Activated T-cell treated with anti-CD3 and anti-CD28 coated beads for 24 hours (primary cell): ENCODE measurements around the gene TBX10.
"Not testable (repeated sequence)": the region's sequence is repeated elsewhere in the genome, so short reads cannot be mapped to it uniquely, and the experiment has no call there.

Experiments
- DNase-seq: peaks from one replicate; pipeline ENCODE4 v3.0.0-alpha.2; 2020; ENCODE audit warnings: low read depth

Gene TBX10

GRCh38 chr11:67639438-67639859 is at the start of gene TBX10:
TBX10 (minus strand) TSS chr11:67639763; CDS start chr11:67639472, 291 bp downstream.
- DNase-seq: no peak

DNA sequence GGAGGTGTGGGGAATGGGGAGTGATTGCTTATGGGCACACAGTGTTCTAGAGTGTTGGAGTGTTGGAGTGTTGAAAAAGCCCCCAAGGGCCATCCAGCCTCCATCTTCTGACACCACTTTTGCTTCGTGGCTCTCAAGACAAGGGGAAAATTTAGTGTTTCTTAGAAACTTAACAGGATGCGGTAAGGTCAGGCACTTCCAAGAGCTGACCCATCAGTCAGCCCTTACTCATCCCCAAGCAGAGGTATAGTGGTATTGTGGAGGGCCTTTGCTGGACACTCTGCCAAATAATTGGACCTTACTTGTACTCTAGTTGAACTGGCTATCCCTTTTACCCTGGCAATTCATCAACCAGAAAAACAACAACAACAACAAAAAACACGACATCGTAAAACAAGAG is 49.6 kb upstream of the TBX10 start:
- no peak for DNase-seq

DNA sequence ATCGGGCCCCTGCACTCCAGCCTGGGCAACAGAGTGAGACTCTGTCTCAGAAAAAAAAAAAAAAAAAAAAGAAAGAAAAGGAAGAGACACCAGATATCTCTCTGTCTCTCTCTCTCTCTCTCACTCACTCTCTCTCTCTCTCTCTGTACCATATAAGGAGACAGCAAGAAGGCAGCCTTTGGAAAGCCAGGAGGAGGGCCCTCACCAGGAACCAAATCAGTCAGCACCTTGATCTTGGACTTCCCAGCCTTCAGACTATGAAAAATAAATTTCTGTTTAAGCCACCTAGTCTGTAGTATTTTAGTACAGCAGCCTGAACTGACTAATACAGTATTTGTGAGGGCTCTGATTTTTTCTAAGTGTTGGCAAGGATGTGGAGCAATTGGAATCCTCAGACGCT is 48.4 kb upstream of the TBX10 start:
- no peak for DNase-seq

DNA sequence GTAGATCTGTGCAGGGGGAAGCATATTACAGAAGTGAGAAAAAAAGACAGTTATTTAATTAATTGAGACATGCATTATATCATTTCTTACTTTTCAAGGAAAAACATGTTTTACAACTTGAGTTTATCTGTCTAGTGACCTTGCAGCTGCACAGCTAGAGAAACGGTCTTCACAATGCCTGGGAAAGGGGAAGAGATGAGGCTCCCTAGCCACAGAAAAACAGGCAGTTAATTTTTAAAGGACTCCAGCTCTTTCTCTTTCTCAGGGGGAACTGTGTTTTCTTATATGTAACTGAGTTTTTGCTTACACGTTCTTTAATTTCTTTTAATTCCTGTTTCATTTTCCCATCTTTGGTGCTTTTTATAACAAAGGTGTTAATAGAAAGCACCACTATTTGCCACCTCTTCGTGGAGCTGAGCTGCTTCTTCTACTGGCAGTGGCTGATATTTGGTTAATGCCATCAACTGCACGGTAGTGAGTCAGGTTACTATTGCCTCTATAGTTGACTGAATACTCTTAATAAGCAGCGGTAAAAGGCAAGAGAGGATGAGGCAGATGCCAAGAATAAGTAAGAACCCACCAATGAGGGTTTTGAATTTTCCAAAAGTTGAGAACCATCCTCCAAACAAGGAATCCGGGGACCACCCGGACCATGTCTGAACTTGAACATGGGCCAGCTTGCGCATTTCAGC is 46.2 kb upstream of the TBX10 start:
- DNase-seq: not testable (repeated sequence)

GRCh38 chr11:67682126-67683034 is 42.8 kb upstream of the TBX10 start:
- DNase-seq: not testable (repeated sequence)

DNA sequence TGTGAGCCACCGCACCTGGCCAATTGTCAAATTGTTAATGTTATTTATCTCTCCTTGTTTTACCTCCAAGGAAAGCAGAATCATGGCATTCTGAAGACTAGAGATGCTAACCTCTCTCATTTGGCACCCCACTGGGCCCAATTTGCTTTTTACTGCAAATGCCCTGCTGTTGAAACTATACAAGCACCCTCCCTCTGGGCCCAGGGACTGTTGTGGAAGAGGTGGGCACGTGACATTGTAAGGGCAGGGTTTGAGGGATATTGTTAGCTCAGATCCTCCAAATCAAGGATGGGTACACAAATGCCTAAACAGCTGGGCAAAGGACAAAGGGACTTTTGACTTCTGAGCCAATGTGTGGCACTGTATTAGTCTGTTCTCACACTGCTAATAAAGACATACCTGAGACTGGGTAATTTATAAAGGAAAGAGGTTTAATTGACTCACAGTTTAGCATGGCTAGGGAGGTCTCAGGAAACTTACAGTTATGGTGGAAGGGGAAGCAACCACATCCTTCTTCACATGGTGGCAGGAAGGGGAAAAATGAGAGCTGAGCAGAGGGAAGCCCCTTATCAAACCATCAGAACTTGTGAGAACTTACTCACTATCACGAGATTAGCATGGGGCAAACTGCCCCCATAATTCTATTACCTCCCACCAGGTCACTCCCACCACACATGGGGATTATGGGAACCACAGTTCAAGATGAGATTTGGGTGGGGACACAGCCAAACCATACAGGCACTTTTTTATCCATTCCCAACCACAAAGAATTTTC is 41.3 kb upstream of the TBX10 start:
- no peak for DNase-seq

DNA sequence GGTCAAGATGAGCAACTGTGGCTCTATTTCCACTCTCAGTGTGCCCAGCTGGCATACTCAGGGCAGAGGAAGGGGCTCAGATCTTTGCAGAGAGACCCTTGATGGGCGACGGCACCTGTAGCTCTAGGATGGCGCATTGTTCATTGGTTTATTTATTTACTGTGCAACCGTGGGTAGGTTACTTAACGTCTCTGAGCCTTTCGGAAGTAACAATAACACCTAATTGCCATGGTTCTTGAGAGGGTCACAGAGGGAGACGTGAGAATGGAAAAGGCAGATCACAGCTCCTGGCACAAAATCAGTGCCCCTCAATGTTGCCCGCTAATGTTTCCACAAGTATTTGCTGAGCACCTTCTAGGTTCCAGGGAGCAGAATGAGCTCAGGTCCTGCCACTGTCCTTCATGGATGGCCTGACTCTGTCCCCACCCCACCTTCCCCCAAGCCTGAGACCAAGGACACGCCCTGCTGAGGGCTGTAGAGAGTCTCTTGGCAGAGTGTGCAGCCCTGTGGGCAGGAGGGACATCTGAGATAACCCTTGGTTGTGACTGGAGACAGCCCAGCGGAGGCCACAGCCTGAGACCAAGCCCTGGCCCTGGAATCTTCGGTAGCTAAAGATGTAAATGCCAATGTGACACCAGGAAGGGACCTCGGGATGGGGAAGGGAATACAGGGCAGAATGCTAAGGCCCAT is 35.6 kb upstream of the TBX10 start:
- no peak for DNase-seq

DNA sequence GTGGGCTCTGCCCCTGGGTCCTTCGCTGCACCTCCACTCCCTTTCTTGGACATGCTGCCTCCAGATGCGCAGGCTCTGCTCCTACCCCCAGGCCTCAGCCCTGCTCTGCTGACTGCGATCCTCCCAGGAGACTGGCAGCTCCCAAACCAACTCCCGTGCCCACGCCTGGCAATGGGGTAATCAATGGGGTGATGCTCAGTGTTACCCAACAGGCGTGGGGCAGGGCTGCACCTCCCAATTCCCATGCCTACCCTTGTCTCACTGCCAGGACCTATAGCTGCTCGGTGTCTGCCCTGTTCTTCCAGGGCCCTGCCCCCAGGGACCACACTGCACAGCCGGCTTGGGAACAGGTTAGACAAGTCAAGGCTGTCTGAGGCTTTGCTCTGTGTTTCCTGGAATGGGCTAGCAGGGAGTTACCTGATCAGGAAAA is 34.9 kb upstream of the TBX10 start, which contains the start of gene ALDH3B2:
Gene ALDH3B2 (minus strand): TSS at position 182 of the 430 bp plus-strand sequence. CDS start 7,688 bp downstream, outside the sequence.
- DNase-seq: no peak

GRCh38 chr11:67673902-67674301 is 34.3 kb upstream of the TBX10 start:
- no peak for DNase-seq

DNA sequence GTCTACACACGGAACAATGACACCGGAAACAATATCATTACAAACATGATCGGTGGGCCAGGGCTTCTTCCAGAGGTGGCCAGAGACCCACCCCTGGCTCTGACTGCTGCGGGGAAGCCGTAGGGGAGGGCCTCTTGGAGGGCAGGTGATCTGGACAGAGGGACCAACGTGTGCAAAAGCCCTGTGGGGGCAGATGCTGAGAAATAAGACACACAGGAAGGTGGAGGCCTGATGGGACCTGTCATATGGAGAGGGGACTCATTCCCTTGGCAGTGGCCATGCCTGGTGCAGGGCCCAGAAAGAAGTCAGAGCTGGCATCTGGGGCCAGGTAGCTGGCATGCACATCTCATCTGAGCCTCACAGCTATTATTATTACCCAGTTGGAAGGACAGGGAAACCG is 33.8 kb upstream of the TBX10 start:
- DNase-seq: no peak

DNA sequence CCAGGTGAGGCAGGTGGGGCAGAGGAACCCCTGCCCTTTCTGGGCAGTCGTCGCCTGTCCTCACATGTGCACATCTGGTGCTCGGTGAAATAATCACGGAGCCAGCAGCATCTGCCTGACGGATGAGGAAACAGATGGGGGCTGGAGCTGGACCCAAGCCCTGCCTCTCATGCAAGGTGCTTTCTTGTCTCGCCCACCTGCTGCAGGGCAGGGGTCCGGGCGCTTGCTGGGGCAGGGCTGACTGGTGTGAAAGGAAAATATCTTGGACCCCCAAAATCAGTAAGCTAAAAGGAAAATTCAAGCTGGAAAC is 31.6 kb upstream of the TBX10 start:
- DNase-seq: no peak

DNA sequence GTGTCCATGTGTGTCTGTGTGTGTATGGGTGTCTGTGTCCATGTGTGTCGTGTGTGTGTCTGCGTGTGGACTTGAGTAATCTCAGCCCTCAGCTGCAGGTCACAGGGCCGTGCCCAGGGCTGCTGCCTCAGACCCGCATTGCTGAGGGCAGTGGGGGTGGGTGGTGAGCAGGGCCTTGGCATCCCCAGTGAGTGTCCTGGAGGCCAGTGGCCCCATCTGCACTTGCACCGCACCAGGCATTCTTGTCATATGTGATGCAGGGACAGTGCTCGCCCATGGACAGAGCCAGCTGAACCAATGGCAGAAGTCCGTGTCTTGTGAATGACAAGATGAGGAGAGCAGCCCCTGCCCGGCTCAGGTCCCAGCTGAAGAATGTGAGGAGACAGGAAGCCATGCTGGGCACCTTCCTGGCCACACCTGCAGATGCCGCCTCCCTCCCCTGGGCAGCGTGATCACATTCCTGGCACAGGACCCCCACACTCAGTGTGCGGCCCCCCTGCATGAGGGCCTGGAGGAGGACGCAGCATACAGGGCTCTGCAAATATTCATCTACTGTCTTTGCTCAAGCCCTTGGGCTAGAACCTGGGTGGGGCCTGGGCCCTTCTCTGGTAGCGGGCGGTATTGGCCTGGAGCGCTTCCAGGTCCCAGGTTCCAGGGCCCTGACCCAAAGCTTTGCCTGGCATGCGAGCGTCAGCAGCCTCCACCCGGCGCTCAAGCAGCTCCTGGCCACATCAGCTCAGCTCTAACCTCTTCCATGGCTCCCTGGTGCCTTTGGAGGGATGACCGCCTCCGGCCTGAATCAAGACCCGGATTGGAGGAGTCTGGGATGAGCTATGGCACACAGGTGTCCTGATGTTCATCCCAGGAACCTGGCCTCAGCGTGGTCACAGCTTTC is 31.0 kb upstream of the TBX10 start:
- no peak for DNase-seq

DNA sequence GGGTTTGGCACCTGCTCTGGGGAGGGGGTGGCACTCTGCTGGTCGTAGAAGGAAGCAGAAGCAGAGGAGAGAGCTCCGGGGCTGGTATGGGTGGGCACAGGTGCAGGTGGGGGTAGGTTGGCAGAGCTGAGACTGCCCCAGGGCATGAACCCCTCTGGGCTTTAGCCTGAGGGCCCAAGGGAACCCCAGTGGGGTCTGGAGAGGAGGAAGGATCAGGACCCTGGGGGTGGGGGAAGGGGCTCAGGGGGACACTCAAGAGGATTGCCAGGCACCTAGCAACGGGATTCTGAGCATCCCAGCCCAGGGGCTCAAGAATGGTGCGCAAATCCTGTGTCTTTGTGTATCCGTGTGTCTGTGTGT is 28.6 kb upstream of the TBX10 start:
- no peak for DNase-seq

- DNase-seq: no peak
These were observed 28.1 kb upstream of the TBX10 start for GRCh38 chr11:67667490-67668191.

GRCh38 chr11:67666676-67667489 is 27.3 kb upstream of the TBX10 start:
- DNase-seq: no peak

GRCh38 chr11:67666303-67666645 is 26.7 kb upstream of the TBX10 start:
- DNase-seq: no peak

DNA sequence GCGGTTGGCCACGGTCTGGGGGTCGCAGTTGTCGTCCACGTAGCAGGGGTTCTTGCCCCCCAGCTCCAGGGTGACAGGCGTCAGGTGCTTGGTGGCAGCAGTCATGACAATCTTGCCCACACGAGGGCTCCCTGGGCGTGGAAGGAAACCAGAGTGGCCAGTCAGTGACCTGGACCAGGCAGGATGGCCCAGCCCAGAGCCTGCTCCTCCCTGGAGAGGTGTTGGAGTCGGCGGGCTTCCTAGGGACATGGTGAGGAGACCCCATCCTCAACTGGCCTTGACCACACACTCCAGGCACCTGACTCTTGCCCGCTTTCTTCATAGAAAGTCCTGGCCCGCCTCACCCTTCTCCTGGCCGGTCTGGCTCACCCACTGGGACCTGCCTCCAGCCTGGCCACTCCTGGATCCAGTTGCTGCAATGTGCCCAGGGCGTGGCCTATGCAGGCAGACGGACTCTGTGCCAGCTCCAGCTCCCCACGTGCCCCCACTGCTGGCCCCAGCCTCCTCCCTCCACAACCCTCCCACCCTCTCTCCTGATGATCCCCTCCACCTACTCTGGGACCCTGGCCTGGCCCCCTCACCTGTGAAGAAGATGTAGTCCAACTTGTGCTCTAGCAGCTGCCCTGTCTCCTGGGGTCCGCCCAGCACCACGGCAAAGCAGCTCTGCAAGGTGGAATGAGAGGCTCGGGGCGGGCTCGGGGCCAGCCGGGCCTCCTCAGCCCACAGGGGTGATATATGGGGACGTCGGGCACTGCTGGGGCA is 26.2 kb upstream of the TBX10 start:
- DNase-seq: no peak

DNA sequence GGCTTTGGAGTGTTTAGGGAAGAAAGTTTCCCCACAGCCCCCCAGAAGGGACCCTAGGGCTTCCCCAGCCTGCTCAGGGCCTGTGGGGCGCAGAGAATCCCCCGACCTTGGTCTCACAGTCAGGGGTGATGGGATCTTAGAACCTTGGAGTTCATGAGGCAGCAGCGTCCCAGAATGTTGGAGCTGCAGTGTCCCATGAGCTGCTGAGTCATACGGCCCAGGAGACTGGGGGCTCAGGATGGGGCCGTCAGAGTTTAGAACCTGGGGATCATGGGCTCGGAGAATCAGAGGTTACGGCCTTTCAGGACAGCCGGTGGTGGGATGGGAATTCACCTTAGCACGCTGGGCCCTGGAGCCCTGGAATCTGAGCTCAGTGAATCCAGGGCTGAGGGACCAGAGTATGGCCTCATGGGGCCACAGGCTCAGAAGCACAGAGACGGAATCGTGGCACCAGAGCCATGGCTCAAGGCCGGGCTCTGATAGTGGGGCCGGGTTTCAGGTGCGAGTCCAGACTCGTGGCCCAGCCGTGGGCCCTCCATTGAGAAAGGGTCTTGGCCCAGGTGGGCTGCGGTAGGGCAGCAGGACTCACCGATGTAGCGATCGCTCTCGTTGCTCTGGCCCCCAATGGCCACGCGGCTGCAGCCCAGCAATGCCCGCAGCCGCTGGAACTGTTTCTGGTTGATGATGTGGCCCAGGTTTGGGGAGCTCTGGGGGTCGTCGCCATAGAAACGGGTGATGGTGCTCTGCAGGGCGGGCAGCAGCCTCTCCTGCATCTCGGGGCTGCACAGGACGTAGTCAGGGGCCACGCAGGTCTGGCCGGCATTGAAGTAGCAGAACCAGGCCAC is 25.4 kb upstream of the TBX10 start:
- DNase-seq: no peak
